GM12873 (cell line): ENCODE data around the gene KLHL22.

ENCODE experiments used
- TF ChIP-seq, protein P1 (sequence below): IDR thresholded peaks from 2 replicates; pipeline ENCODE4 v1.5.1; 2012; ENCODE audit warnings: low read depth, mild to moderate bottlenecking, moderate library complexity, low read length, control low read depth; ENCODE audit not compliant: insufficient read depth; ENCODE audit errors: missing control alignments

KLHL22 gene

DNA sequence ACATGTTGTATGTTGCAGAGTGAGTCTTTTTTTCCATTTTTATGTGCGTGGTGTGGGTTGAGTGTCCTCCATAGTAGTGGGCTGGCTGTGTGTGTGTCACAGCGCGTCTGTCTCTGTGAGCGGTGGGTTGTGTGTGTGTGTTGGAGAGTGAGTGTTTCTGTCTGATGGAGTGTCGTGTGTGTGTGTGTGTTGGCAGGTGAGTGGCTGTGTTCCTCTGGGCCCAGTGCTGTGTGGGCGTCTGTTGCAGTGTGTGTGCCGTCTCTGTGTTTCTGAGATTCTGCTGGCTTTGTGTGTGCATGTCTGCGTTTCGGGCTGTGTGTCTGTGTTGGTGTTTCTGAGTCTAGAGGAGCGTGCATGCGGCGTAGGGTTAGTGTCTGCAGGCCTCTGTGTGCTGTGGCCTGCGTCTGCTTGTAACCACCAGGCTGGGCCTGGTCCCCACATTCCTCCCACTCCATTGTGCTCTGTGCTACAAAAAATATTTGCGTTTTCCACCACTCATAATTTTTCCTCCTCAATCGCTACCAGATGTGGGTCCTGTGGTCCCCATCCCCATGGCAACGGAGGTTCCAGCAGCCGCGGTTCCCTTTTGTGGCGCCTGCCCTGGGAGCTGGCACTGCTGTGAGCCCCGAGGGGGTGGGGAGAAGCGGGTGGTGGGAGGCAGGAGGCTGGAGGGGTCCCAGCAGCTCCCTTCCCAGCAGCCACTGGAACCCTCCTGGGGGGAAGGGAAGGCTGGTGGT lies 73.2 kb downstream of the KLHL22 start:
- TF ChIP-seq, protein P1, sequence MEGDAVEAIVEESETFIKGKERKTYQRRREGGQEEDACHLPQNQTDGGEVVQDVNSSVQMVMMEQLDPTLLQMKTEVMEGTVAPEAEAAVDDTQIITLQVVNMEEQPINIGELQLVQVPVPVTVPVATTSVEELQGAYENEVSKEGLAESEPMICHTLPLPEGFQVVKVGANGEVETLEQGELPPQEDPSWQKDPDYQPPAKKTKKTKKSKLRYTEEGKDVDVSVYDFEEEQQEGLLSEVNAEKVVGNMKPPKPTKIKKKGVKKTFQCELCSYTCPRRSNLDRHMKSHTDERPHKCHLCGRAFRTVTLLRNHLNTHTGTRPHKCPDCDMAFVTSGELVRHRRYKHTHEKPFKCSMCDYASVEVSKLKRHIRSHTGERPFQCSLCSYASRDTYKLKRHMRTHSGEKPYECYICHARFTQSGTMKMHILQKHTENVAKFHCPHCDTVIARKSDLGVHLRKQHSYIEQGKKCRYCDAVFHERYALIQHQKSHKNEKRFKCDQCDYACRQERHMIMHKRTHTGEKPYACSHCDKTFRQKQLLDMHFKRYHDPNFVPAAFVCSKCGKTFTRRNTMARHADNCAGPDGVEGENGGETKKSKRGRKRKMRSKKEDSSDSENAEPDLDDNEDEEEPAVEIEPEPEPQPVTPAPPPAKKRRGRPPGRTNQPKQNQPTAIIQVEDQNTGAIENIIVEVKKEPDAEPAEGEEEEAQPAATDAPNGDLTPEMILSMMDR = no peak

DNA sequence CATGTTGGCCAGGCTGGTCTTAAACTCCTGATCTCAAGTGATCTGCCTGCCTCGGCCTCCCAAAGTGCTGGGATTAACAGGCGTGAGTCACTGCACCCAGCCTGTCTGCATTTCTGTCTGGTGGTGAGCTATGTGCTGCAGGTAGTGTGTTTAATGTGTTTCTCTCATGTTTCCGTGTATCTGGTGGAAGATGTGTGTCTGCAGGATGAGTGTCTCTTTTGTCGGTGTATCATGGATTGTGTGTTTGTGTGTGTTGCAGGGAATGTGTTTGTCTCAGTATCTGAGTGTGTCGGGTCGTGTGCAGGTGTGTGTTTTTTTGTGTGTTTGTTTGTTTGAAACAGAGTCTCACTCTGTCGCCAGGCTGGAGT lies 74.1 kb downstream of the KLHL22 start:
- TF ChIP-seq, protein P1 = no peak

DNA sequence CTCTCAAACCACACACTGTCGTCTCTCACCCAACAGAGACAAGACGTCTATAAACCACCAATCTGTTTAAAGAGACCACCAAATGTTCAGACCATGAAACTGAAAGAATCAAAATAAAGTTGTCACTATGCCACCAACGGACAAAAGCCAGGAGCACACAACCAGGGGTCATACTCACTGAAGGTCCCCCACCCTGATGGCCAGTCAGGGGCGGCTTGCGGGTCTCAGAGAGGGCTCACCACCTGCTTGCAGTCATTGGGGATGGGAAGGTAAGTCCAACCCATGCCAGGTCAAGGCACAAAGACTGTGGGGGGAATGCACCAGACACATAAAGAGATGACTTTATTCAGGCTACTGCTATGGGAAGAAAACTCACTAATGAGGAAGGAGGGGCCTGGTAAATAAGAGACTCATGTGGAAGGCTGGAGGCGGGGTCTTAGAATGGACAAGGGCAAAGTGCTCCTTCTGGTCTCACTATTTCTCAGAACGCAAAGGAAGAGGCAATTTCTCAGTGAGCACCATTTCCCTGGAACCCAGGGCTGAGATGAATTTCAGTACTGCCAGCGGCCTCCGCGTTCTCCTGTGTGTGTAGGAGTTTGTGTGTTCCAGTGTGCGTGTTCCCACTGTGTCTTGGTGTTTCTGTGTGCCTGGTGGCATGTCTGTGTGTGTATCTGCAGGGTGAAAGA lies 75.3 kb downstream of the KLHL22 start:
- TF ChIP-seq, protein P1 = no peak

DNA sequence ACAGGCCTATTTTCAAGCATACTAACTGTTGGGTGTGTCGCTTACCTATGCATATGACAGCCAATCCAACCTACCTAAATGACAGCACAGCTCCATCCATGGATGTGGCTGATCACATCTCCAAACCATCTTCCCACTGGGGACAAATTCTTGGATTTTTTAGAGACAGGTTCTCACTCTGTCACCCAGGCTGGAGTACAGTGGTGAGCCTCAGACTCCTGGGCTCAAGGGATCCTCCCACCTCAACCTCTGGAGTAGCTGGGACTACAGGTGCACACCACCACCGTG lies 76.0 kb downstream of the KLHL22 start:
- TF ChIP-seq, protein P1 = no peak

DNA sequence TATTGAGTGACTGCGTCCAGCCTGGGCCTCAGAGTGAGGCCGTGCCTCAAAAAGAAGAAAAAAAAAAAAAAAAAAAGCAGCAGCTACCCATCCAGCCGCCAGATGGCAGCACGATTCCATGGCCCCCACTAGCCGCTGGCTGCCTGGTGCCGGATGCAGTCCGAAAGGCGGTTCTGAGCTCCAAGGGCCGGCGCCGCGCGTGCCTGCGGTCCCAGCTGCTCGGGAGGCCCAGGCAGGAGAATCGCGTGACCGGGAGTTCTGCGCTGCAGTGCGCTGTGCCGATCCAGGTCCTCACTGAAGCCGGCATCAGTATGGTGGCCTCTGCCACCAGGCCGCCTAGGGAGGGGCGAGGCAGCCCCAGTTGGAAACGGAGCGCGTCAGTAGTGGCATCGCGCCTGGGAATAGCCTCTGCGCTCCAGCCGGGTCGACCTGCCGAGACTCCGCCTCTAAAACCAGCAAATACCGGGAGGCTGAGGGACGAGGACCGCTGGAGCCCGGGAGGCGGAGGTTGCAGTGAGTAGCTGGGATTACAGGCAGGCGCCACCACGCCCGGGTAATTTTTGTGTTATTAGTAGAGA lies 77.3 kb downstream of the KLHL22 start:
- TF ChIP-seq, protein P1 = peak; percentile 85

DNA sequence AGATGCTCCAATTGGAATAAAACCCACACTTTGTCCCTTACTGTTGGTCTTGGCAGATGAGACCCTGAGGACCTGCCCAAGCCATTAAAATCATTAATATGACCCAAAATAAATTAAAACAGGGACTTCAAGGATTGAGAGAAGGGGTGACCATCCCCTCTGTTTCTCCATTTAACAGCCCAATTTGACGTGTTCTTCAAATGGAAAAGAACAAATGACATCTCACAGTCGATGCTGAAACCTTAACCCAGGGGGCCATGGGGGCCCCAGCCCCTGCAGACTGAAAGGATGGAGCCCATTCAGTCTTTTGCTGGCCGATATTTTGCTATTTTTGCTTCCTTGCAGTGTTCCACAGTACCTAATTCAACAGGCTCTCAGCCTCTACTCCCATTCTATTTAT lies 81.1 kb downstream of the KLHL22 start:
- TF ChIP-seq, protein P1 = no peak

DNA sequence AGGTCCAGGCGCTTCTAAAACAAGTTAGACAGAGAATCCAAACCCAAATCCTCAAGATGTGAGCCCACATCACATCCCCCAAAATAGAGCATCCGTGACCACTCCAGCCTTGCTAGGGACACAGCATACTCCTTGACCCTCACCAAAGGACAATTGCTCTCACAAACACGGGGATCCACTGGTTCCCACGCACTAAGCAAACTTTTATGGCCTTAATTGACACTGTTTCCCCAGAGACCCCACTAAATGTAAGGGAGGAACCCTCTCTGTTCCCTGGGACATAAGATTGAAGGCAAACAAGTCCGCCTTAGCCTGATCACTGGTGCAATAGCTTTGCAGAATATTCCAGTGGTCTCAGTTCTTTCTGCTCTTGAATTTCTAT lies 81.5 kb downstream of the KLHL22 start:
- TF ChIP-seq, protein P1 = no peak
